Type B pancreatic cell (in vitro differentiated cells): ENCODE results near the gene XYLT2. TPM values are rescaled to one million over a fixed set of nuclear protein-coding genes. Genes with fewer than 3 reads are reported as not detected.
"Not testable (repeated sequence)": the region's sequence is repeated elsewhere in the genome, so short reads cannot be mapped to it uniquely, and the experiment has no call there.

ENCODE experiments used
- DNase-seq: peaks from one replicate; pipeline ENCODE4 v3.0.0; 2021; ENCODE audit warnings: mixed read lengths; ENCODE audit not compliant: unreplicated experiment; ENCODE audit errors: extremely low spot score
- H3K27ac Mint-ChIP-seq: 2 replicates; pipeline ENCODE4 v1.8.0; 2021; ENCODE audit warnings: mild to moderate bottlenecking, mixed read lengths
- H3K27me3 Mint-ChIP-seq: 2 replicates; pipeline ENCODE4 v1.8.0; 2021; ENCODE audit warnings: mixed read lengths
- H3K36me3 Mint-ChIP-seq: 2 replicates; pipeline ENCODE4 v1.8.0; 2021; ENCODE audit warnings: mixed read lengths
- H3K4me1 Mint-ChIP-seq: one replicate; pipeline ENCODE4 v1.8.0; 2021; ENCODE audit warnings: mixed read lengths; ENCODE audit not compliant: unreplicated experiment
- H3K4me3 Mint-ChIP-seq: 2 replicates; pipeline ENCODE4 v1.8.0; 2021; ENCODE audit warnings: mild to moderate bottlenecking, mixed read lengths
- H3K9me3 Mint-ChIP-seq: 2 replicates; pipeline ENCODE4 v1.8.0; 2021; ENCODE audit warnings: mixed read lengths
- long read RNA-seq: library from polyadenylated mRNA; unstranded; transcript quantifications from one replicate; pipeline ENCODE4 v2.0.0, GENCODE V29; 2020
- total RNA-seq: library from RNA; stranded (reverse); gene quantifications from 2 replicates; pipeline ENCODE4 v1.2.1, GENCODE V29; 2021; ENCODE audit warnings: low replicate concordance
- TF ChIP-seq, protein P1 (sequence below): fragments of 200-600 bp; sonication (generic); conservative IDR thresholded peaks from 2 replicates; pipeline ENCODE4 v1.5.0; 2021; ENCODE audit warnings: antibody characterized with exemption, mild to moderate bottlenecking

XYLT2 gene
- 23.5 and 38.8 TPM in 2 replicates for total RNA-seq
- long read RNA-seq, result 0 reads

DNA sequence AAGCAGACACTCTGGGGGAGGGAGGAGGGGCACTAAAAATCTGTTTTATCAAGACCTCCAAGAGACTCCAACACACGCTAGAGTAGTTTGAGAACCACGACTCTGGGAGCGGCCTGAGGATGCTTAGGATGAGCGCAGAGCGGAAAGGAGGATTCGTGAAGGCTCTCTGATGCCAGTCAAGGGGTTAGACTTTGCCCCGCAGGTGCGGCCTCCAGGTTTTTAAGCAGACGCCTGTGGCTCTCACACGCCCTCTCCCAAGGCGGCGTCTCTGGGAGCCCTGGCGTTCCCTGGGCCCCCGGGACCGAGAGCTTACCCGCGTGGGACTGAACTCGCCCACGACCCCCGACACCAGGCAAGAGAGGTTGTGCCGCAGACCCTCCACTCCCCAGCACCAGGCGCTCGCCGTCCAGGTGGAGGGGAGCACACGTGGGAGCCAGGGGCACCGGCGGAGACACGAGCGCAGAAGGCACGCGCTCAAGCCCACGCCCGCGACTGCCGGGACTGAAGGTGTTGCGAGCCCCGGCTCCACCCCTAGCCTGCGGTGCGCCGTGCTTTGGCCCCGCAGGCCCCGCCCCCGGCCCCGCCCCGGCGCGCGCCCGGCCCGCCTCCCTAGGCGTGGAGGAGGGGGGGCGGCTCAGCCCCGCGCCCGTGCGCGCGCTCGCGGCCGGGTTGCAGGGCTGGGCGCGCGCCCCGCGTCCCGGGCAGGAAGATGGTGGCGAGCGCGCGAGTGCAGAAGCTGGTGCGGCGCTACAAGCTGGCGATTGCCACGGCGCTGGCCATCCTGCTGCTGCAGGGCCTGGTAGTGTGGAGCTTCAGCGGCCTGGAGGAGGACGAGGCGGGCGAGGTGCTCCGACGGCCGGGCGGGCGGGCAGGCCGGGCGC is at the start of gene XYLT2:
TSS of gene XYLT2 (plus strand) at position 695 of the 881 bp plus-strand sequence. CDS start at position 710, 15 bp downstream.
- no peaks in the 10 kb centered on the region for H3K9me3 Mint-ChIP-seq
- H3K27me3 Mint-ChIP-seq, result peaks cover 3% of the 10 kb centered on the region
- TF ChIP-seq, protein P1, sequence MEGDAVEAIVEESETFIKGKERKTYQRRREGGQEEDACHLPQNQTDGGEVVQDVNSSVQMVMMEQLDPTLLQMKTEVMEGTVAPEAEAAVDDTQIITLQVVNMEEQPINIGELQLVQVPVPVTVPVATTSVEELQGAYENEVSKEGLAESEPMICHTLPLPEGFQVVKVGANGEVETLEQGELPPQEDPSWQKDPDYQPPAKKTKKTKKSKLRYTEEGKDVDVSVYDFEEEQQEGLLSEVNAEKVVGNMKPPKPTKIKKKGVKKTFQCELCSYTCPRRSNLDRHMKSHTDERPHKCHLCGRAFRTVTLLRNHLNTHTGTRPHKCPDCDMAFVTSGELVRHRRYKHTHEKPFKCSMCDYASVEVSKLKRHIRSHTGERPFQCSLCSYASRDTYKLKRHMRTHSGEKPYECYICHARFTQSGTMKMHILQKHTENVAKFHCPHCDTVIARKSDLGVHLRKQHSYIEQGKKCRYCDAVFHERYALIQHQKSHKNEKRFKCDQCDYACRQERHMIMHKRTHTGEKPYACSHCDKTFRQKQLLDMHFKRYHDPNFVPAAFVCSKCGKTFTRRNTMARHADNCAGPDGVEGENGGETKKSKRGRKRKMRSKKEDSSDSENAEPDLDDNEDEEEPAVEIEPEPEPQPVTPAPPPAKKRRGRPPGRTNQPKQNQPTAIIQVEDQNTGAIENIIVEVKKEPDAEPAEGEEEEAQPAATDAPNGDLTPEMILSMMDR, result no peak
- H3K36me3 Mint-ChIP-seq, result no peaks in the 10 kb centered on the region
- H3K4me1 Mint-ChIP-seq, result peaks cover 12% of the 10 kb centered on the region
- DNase-seq, result peak; percentile 91
- peak within 1 kb of the TSS; percentile 95 for H3K4me3 Mint-ChIP-seq
- peak within 1 kb of the TSS; percentile 55 for H3K27ac Mint-ChIP-seq

DNA sequence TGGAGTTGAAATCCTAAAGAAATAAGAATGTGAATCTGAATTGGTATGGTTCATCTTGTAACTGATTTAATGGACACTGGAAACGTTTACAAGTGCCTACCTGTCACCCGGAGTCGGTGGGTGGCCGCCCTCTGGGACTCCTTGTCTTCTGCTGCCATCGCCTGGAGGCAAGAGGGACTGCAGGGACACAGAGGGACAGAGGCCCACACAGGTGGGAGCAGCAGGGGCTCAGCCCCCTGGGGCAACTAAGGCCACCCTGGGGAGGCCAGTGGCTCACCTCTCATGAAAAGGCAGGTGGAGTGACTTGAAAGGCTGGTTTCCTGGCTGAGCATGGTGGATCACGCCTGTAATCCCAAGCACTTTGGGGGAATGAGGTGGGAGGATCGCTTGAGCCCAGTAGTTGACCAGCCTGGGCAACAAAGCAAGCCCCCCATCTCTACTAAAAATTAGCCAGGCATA is 48.5 kb upstream of the XYLT2 start:
- TF ChIP-seq, protein P1, result peak; percentile 98
- Mint-ChIP-seq H3K36me3 (no peaks in the 10 kb centered on the region), H3K27me3 (no peaks in the 10 kb centered on the region), H3K4me1 (peaks cover 5% of the 10 kb centered on the region), H3K27ac (peak overlapping the region; percentile 43), H3K9me3 (no peaks in the 10 kb centered on the region), H3K4me3 (no peak overlapping the region)
- peak; percentile 81 for DNase-seq

DNA sequence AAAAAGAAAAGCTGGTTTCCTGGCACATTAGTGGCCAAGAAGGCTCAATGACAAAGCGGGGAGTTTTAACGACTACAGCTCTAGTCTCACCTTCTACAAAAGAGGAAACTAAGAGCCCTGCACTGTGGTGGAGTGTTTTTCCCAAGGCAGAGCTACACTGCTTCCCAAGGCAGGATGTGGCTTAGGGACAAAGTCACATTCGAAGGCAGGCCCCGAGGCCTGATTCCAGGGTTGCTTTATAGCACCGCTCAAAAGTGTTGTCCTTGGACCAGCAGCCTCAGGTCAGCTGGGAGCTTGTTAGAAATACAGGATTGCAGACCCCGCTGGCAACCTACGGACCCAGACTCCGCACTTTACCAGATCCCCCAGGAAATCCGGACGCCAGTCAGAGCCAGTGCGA is 47.9 kb upstream of the XYLT2 start:
- no peaks in the 10 kb centered on the region for H3K27me3 Mint-ChIP-seq
- no peak overlapping the region for H3K4me3 Mint-ChIP-seq
- TF ChIP-seq, protein P1, result no peak
- no peaks in the 10 kb centered on the region for H3K36me3 Mint-ChIP-seq
- no peaks in the 10 kb centered on the region for H3K9me3 Mint-ChIP-seq
- no peak overlapping the region for H3K27ac Mint-ChIP-seq
- DNase-seq, result no peak
- H3K4me1 Mint-ChIP-seq, result peaks cover 5% of the 10 kb centered on the region

DNA sequence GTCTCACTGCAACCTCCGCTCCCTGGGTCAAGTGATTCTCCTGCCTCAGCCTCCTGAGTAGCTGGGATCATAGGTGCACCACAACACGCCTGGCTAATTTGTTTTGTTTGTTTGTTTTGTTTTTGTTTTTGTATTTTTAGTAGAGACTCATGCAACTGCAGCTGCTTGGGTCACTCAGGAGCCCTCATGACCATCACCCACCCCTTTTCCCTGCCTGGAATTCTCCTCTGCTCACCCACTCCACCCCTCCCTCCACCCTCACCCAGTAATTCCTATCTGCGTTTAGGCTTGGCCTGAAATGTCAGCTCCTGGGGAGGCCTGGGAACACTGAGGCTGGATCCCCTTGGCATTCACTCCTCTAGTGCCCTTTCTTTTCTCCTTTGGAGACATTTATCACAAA is 46.1 kb upstream of the XYLT2 start:
- Mint-ChIP-seq H3K4me3 (no peak overlapping the region), H3K9me3 (no peaks in the 10 kb centered on the region), H3K27me3 (no peaks in the 10 kb centered on the region), H3K4me1 (peaks cover 10% of the 10 kb centered on the region), H3K27ac (no peak overlapping the region), H3K36me3 (no peaks in the 10 kb centered on the region)
- DNase-seq, result no peak
- TF ChIP-seq, protein P1, result no peak

DNA sequence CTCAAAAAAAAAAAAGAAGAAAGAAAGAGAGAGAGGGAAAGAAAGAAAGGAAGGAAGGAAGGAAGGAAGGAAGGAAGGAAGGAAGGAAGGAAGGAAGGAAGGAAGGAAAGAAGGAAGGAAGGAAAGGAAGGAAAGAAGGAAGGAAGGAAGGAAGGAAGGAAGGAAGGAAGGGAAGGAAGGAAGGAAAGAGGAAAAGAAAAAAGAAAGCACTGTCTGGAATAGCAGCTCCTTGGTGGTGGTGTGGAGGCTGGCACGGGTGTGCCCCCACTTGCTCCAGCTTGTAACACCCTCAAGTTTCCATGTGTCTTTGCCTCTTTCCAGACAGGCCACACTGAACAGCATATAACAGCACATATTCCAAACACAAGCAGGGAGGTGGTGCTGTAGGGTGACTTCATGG is 45.1 kb upstream of the XYLT2 start:
- not testable (repeated sequence) for H3K9me3 Mint-ChIP-seq, H3K4me3 Mint-ChIP-seq, H3K36me3 Mint-ChIP-seq, H3K27ac Mint-ChIP-seq, H3K27me3 Mint-ChIP-seq, DNase-seq
- peaks cover 12% of the 10 kb centered on the region for H3K4me1 Mint-ChIP-seq

DNA sequence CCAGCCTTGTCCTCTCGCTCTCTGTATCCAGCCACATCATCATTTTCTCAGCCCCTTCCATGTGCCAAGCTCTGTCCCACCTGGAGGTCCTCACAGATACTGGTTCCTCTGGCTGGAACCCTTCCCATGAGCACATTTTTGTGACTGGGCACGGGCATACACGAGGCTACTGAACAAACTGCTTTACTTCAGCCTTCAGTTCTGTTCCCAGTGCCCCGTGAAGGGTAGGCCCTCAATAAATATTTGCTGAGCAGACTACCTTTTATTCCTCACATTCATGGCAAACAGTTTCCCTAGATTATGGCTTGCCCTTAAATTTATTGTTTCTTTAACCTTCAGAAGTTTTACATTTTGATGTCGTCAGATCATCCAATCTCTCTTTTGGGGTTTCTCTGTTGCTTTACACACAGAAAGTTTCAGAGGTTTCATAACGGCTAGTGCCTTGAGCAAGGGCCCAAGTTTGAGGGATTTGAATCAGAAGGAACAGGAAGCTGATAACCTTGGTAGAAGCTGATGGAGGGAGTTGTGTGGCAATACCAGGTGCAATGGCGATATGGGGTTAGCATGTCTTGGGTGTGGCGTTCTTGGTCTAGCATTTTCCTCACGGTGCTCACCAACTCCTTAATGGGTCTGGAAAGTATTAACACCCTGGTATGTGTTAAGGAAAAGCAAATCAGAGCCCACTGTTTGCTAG is 43.9 kb upstream of the XYLT2 start:
- no peak for DNase-seq
- H3K4me3 Mint-ChIP-seq, result no peak overlapping the region
- H3K4me1 Mint-ChIP-seq, result peaks cover 12% of the 10 kb centered on the region
- H3K27me3 Mint-ChIP-seq, result no peaks in the 10 kb centered on the region
- no peaks in the 10 kb centered on the region for H3K9me3 Mint-ChIP-seq
- TF ChIP-seq, protein P1, result no peak
- no peaks in the 10 kb centered on the region for H3K36me3 Mint-ChIP-seq
- no peak overlapping the region for H3K27ac Mint-ChIP-seq
